ENCODE measurements around the gene CFAP57. TPM values are rescaled to one million over a fixed set of nuclear protein-coding genes. Genes with fewer than 3 reads are reported as not detected.

The CFAP57 gene
- polyA plus RNA-seq, 5 donors = 1.7 to 5.9 (median 4.3) TPM

DNA sequence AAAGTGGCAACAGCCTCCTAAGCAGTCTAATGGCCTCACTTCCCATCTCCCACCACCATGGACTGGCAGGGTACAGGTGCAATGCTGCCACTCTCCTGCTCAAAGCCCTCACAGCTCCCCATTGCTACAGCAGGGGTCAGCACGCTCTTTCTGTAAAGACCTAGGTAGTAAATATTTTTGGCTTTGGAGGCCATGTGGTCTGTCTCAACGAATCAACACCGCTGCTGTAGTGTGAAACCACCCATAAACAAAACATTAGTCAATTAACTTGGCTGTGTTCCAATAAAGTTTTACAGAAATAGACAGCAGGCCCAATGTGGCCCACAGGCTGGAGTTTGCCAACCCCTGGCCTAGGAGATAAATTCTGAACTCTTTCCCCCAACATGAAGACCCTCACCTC, 53.0 kb downstream of the CFAP57 start:
- DNase-seq = no peak

GRCh38 chr1:43227143-43227764, 55.1 kb downstream of the CFAP57 start:
- peak; percentile 73 to 84 for DNase-seq

DNA sequence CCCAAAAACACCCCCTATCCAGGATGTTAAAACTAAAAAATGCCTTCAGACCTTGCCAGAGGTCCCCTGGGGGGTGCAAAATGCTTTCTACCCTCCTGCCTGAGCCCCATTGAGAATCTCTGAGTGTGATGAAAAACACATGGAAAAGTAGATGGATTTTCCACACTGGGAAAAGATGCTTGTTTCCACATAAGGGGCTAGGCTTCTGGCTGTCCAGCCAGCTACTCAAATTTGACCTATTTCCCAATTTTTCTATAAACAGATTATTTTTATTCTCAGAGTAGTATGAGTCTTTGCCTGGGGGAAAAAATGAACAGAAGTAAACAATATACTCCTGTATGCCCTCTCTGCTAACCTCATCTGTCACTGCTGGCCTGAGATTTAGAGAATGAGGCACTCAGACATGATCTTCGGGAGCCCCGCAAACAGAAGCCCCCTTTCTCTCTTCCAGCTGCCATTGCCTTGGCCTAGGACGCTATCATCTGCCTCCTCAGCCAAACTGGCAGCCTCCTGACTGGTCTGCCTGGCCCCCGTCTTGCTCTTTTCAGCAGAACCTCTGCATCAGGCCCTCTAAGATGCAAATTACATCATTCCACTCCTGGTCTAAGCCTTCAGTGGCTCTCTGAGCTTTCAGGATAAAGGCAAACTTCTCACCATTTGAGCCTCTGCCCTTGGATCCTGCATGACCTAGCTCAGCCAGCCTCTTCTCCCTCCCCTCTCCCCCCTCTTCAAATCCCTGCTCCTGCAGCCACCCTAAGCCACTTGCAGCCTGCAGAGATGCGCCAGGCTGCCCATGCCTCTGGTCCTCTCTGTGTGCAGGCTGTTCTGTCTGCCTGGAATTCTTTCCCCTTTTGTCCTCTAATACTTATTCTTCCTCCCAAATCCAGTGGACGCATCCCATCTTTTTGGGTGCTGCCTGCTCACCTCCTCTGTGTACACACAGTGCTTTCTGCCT, 58.0 kb downstream of the CFAP57 start:
- peak; percentile 23 to 48 for DNase-seq

GRCh38 chr1:43232074-43232473, 59.9 kb downstream of the CFAP57 start:
- no peak for DNase-seq

- no peak for DNase-seq
Observed at GRCh38 chr1:43232482-43232881, 60.4 kb downstream of the CFAP57 start.

DNA sequence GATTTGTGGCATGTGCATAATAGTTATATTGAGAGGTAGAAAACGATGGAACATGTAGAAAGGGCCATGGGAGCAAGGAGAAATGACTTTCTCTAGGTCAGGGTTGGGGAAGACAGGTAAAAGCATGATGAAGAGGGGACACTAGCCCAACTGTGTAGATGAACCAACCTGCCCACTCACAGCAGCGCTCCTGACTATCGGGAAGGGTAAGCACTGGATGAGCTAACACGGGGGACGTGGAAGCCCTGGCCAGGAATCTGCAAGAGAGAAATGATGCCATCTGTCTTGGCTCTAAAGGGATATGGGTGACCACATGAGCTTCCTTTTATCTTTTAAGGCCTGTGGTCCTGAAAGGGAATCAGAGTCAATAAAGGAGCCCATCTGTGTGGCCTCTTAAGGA, 61.5 kb downstream of the CFAP57 start:
- DNase-seq = no peak

DNA sequence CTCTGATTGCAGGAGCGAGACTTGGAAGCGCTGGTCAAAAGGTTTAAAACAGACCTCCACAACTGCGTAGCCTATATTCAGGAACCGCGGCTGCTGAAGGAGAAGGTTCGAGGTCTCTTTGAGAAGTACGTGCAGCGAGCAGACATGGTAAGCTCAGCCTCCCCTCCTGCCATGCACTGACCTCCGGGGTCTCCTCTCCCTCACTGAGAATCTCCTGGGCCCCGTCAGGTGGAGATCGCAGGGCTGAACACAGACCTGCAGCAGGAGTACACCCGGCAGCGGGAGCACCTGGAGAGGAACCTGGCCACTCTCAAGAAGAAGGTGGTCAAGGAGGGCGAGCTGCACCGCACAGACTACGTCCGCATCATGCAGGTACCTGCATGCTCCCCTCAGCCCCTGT, 62.1 kb downstream of the CFAP57 start:
- DNase-seq = no peak

DNA sequence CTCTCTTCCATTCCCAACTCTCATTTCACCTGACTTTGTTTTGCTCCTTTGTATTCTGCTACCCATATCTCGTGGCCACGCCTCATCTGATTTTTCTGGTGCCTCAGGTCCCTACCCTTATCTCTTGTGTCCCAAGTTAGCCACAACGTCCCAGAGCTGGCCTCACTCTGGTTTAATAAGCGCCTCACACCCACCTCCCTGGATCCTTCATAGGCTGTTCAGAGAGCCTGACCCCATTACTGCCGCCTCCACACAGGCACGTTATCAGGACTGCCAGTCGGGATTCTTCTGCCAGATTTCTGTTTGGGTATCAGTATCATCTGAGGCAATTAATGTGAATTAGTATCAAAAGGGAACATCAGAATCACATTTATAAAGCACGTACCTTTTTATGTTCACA, 62.9 kb downstream of the CFAP57 start:
- no peak for DNase-seq

DNA sequence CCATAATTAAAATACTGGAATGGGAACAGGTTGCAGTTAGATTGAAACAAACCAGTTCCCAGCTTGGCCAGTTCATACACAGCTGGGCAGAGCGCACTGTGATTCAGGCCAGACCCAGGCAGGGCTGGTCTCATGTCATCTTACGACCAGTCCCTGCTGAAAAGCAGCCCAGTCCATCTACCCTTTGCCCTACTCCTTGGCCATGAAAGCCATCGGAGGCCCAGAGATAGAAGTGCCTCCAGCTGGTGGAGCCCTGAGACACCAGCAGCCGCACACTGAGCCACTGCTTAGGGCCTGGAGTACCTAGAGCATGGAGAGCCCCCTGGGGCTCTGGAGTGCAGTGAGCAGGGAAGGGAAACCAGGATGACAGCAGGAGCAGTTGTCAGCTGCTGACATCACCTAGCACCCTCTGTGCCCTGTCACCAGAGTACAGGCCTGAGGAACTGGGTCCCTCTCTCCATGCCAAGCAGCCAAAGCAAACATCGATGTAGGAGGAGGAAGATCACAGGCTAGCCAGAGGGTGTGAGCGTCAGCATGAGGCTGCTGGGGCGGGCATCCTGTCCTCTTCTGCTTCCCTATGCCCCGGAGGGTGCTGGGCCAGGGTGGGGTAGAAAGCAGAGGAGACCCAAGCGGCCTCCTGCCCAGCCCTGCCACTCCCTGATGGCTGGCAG, 63.5 kb downstream of the CFAP57 start:
- no peak for DNase-seq

DNA sequence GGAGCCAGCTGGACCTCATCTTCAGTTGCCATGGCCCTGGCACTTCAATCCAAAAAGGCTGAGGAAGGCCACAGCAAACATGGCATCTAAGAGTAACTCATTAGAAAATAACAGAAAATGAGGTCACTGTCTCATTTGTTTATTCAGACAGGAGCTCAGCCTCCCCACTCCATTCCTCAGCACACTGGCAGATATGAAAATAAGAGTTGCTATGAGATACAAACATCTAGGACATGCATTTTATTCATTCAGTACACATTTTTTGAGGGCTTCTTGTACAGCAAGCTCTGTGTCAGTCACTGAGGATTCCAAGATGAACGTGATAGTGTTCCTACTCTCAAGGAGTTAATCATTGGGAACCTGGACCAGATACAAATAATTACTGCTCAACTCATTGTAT, 65.0 kb downstream of the CFAP57 start:
- DNase-seq = no peak

DNA sequence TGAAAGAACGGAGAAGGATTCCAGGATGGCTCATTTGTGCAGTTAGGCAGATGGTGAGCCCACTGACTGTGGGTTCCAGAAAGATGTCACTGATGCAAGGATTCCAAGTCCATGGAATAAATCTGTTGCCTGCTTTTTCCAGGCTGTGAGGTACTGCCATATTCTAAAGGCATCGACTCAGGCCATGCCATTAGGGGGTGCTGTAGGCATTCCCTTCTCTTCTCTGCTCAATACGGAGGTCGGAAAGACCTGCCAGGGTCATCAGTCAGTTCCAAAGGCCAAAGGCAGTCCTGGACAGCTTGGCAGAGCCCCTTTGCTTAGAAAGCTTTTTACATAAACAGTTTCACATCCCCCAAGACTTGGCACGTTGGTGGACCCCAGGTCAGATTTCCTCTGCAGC, 66.0 kb downstream of the CFAP57 start:
- peak; percentile 35 to 52 for DNase-seq

DNA sequence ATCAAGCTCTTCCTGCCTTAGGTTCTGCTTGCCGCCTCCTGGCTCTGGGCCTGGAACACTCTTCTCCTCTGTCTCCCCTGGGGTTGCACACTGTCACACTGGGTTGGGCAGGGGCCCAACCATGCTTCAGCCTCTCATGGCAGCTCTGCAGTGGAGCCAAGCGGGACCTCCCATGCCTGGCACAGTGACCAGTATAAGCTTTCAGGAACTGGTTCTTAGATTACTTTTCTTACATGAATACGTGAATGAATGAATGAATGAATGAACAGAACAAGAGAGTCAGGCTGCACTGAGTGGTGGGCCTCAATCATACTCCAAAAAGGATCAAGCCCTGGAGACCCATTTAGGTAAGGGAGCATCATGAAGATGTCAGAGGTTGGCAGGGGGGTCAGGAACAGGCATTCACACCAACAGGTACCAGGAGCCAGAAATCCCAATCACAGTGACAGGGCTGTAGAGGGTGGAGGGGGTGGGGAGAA, 66.9 kb downstream of the CFAP57 start:
- DNase-seq = no peak

DNA sequence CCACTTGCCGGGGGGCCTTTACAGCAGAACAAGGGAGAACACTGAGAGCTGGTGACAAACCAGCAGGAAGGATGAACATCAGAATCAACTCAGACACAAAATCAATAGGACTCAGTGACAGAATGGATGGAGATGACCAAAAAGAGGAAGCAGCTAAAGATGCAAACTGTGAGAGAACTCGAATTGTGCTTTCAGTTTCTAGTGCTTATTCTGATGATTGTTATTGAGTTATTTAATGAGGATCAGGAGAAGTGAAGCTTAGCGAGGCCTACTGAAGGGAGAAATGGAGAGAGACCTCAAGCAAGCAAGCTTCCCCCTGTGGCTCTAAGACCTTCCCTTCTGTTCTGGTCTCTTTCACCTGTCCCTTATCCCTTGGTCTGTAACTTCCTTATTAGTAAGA, 67.4 kb downstream of the CFAP57 start:
- DNase-seq = no peak

GRCh38 chr1:43241413-43241836, 69.3 kb downstream of the CFAP57 start:
- no peak for DNase-seq

DNA sequence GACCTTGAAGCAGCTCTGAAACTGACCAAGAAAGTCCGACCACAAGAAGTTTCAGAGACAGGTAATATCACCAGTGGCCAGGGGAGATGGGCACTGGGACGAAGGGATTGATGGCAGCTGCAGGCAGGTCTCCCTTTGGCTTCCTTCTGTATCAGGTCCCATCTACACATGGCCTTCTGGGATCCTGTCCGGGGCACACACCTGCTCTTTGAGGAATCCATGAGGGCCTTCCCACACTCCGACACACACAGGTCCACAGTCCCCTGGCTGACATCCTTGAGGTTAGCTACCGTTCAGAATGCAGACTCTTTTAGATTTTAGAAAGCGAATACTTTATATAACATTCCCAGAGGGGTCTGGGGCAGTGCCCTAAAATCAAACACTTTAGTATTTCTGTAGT, 71.2 kb downstream of the CFAP57 start:
- no peak for DNase-seq

GRCh38 chr1:43246466-43247213, 74.5 kb downstream of the CFAP57 start:
- no peak for DNase-seq

- DNase-seq = no peak
Observed at GRCh38 chr1:43247256-43247921, 75.3 kb downstream of the CFAP57 start.

- DNase-seq = no peak
Observed at GRCh38 chr1:43250351-43250761, 78.2 kb downstream of the CFAP57 start.

- DNase-seq = no peak
Observed at GRCh38 chr1:43251024-43251423, 78.9 kb downstream of the CFAP57 start.

DNA sequence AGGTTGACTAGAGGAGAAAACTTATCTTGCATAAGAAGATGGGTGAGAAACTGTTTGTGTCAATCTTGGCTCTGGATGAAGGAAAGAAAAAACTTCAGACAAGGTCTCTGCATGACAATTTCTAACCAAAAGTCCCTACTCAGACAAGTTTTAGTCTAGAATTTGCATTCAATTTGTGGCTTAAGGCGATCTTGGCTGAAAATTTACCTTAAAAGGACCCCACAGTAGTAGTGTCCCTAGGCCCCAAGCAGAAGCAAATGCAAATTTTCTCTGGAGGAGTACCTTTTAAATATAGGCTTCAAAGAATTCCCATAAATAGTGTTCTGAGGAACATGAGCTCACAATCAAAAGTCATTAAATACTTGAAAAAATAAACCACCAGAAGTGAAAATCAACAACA, 80.1 kb downstream of the CFAP57 start:
- DNase-seq = no peak

GRCh38 chr1:43253173-43253572, 81.0 kb downstream of the CFAP57 start:
- DNase-seq = no peak
